ENCODE results near the gene WWOX. TPM values are rescaled to one million over a fixed set of nuclear protein-coding genes. Genes with fewer than 3 reads are reported as not detected.

WWOX gene
- total and polyA plus RNA-seq, 2 of the 13 experiments (the other 11 are each of a cell fraction or from before 2014, with no cell fraction given), result 9.1 to 37.4 TPM

DNA sequence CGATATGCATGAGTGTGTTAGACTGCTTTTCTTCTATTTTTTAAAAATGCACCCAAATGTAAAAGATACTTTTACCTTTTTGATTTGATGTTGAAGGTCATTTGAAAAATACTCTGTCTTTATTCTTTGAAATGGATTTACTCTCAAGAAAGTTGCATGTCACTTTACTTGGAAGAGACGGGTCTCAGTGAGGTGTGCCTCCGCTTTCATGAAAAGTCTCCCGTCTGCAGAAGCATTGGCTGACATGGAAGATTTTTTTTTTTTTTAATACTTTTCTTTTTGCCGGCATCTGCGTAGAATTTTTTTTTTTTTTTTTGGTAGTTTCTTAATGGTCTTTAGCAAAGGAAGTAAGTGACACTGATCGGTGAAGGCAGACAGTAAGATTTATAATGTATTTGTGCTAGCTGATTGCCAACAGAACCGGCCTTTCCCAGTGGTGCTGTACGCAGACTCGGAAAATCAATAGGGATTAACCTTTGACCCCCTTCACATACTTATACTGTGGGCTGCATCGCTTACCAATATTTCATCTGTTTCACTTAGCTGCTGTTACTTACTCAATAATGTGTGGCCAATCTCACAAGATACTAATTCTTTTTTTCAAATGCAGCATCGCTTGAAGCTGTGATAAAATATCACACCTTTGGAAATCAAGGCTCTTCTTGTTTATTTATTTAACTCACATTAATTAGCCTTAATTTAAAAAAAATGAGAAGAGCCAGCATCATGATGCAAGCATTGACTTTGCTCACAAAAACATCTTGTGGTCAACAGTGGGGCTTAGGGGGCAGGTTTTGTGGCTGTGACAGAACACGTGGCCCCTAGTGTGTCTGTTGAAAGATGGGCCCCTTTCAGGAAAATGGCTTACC is 383.9 kb downstream of the WWOX start (continued):
- TF ChIP-seq ZNF446 (CRISPR knock-in tag; IDR thresholded peaks at IDR 0.05) (no peak), ZNF383 (CRISPR knock-in tag; IDR thresholded peaks at IDR 0.05; ENCODE audit: borderline replicate concordance) (no peak), ZNF607 (CRISPR knock-in tag; IDR thresholded peaks at IDR 0.05; ENCODE audit: borderline replicate concordance) (no peak), NFE2L2 (IDR thresholded peaks at IDR 0.05; ENCODE audit: low read length) (no peak), MAFF (IDR thresholded peaks at IDR 0.05; ENCODE audit: low read depth, low read length) (0 out of 2 replicates have a peak, but pooled peaks have one; percentile 1), ZFP62 (CRISPR knock-in tag; IDR thresholded peaks at IDR 0.05) (no peak), ZZZ3 (CRISPR knock-in tag; IDR thresholded peaks at IDR 0.05; ENCODE audit: borderline replicate concordance) (no peak), NONO (IDR thresholded peaks at IDR 0.05) (no peak), NONO (CRISPR knock-in tag; conservative IDR thresholded peaks at IDR 0.05) (peak; percentile 51; the same call in 1 of the 2 replicates), CREM (IDR thresholded peaks at IDR 0.05) (peak; percentile 83), CREM (CRISPR knock-in tag; IDR thresholded peaks at IDR 0.05) (no peak), ZNF543 (CRISPR knock-in tag; IDR thresholded peaks at IDR 0.05) (no peak), ZNF501 (CRISPR knock-in tag; IDR thresholded peaks at IDR 0.05) (no peak), RELA (CRISPR knock-in tag; IDR thresholded peaks at IDR 0.05) (no peak), ZNF136 (CRISPR knock-in tag; IDR thresholded peaks at IDR 0.05; ENCODE audit: low read depth) (peak; percentile 13; the same call in 1 of the 2 replicates)
- TF ChIP-seq, protein P1, sequence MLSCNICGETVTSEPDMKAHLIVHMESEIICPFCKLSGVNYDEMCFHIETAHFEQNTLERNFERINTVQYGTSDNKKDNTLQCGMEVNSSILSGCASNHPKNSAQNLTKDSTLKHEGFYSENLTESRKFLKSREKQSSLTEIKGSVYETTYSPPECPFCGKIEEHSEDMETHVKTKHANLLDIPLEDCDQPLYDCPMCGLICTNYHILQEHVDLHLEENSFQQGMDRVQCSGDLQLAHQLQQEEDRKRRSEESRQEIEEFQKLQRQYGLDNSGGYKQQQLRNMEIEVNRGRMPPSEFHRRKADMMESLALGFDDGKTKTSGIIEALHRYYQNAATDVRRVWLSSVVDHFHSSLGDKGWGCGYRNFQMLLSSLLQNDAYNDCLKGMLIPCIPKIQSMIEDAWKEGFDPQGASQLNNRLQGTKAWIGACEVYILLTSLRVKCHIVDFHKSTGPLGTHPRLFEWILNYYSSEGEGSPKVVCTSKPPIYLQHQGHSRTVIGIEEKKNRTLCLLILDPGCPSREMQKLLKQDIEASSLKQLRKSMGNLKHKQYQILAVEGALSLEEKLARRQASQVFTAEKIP (CRISPR knock-in tag; IDR thresholded peaks at IDR 0.05; ENCODE audit: borderline replicate concordance), result no peak
- TF ChIP-seq, protein P2, sequence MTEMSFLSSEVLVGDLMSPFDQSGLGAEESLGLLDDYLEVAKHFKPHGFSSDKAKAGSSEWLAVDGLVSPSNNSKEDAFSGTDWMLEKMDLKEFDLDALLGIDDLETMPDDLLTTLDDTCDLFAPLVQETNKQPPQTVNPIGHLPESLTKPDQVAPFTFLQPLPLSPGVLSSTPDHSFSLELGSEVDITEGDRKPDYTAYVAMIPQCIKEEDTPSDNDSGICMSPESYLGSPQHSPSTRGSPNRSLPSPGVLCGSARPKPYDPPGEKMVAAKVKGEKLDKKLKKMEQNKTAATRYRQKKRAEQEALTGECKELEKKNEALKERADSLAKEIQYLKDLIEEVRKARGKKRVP (CRISPR knock-in tag; IDR thresholded peaks at IDR 0.05), result peak in 1 of 2 experiments; percentile 88; a peak in 2 of 4 replicates
- TF ChIP-seq, protein P3, sequence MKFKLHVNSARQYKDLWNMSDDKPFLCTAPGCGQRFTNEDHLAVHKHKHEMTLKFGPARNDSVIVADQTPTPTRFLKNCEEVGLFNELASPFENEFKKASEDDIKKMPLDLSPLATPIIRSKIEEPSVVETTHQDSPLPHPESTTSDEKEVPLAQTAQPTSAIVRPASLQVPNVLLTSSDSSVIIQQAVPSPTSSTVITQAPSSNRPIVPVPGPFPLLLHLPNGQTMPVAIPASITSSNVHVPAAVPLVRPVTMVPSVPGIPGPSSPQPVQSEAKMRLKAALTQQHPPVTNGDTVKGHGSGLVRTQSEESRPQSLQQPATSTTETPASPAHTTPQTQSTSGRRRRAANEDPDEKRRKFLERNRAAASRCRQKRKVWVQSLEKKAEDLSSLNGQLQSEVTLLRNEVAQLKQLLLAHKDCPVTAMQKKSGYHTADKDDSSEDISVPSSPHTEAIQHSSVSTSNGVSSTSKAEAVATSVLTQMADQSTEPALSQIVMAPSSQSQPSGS (CRISPR knock-in tag; IDR thresholded peaks at IDR 0.05), result no peak
- TF ChIP-seq, protein P4, sequence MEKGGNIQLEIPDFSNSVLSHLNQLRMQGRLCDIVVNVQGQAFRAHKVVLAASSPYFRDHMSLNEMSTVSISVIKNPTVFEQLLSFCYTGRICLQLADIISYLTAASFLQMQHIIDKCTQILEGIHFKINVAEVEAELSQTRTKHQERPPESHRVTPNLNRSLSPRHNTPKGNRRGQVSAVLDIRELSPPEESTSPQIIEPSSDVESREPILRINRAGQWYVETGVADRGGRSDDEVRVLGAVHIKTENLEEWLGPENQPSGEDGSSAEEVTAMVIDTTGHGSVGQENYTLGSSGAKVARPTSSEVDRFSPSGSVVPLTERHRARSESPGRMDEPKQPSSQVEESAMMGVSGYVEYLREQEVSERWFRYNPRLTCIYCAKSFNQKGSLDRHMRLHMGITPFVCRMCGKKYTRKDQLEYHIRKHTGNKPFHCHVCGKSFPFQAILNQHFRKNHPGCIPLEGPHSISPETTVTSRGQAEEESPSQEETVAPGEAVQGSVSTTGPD (CRISPR knock-in tag; IDR thresholded peaks at IDR 0.05), result no peak
- TF ChIP-seq, protein P5, sequence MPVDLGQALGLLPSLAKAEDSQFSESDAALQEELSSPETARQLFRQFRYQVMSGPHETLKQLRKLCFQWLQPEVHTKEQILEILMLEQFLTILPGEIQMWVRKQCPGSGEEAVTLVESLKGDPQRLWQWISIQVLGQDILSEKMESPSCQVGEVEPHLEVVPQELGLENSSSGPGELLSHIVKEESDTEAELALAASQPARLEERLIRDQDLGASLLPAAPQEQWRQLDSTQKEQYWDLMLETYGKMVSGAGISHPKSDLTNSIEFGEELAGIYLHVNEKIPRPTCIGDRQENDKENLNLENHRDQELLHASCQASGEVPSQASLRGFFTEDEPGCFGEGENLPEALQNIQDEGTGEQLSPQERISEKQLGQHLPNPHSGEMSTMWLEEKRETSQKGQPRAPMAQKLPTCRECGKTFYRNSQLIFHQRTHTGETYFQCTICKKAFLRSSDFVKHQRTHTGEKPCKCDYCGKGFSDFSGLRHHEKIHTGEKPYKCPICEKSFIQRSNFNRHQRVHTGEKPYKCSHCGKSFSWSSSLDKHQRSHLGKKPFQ (CRISPR knock-in tag; IDR thresholded peaks at IDR 0.05; ENCODE audit: insufficient replicate concordance), result no peak
